ENCODE measurements around the gene ADISSP. TPM values are rescaled to one million over a fixed set of nuclear protein-coding genes. Genes with fewer than 3 reads are reported as not detected.

Gene ADISSP
- total and polyA plus RNA-seq, 2 of the 13 experiments (the other 11 are each of a cell fraction or from before 2014, with no cell fraction given), result 38.3 to 90.6 TPM

- TF ChIP-seq TRAFD1 (CRISPR knock-in tag; IDR thresholded peaks at IDR 0.05; ENCODE audit: borderline replicate concordance) (peak; percentile 57; the same call in 1 of the 2 replicates), PRDM4 (CRISPR knock-in tag; IDR thresholded peaks at IDR 0.05; ENCODE audit: borderline replicate concordance) (peak; percentile 77; the same call in 1 of the 2 replicates), SIX4 (CRISPR knock-in tag; IDR thresholded peaks at IDR 0.05) (peak; percentile 60; the same call in 1 of the 2 replicates), ZNF432 (CRISPR knock-in tag; IDR thresholded peaks at IDR 0.05; ENCODE audit: borderline replicate concordance) (no peak), REST (IDR thresholded peaks at IDR 0.05; ENCODE audit: borderline replicate concordance in 1 of 2, low read depth in 1 of 2, low read length in 2 of 2) (no peak), SAP130 (CRISPR knock-in tag; IDR thresholded peaks at IDR 0.05; ENCODE audit: low read depth) (peak; percentile 95), AGO2 (optimal IDR thresholded peaks at IDR 0.05; ENCODE audit: low read depth, low read length) (no peak), POGK (CRISPR knock-in tag; conservative IDR thresholded peaks at IDR 0.05) (peak; percentile 91), GATA4 (IDR thresholded peaks at IDR 0.05; ENCODE audit: borderline replicate concordance, low read depth) (peak; percentile 62; the same call in 1 of the 2 replicates), POLR2AphosphoS2 (IDR thresholded peaks at IDR 0.05; ENCODE audit: low read depth, low read length) (no peak), HMG20B (CRISPR knock-in tag; conservative IDR thresholded peaks at IDR 0.05) (peak; percentile 57; the same call in 1 of the 2 replicates), E2F2 (CRISPR knock-in tag; IDR thresholded peaks at IDR 0.05; ENCODE audit: borderline replicate concordance) (peak; percentile 80; the same call in 1 of the 2 replicates), ZNF562 (CRISPR knock-in tag; IDR thresholded peaks at IDR 0.05; ENCODE audit: borderline replicate concordance) (no peak), ZNF674 (CRISPR knock-in tag; IDR thresholded peaks at IDR 0.05; ENCODE audit: low read depth) (no peak; the same call in 1 of the 2 replicates), ZC3H13 (CRISPR knock-in tag; IDR thresholded peaks at IDR 0.05) (0 out of 2 replicates have a peak, but pooled peaks have one; percentile 53), TBP (CRISPR knock-in tag; IDR thresholded peaks at IDR 0.05) (0 out of 2 replicates have a peak, but pooled peaks have one; percentile 89)
These were observed at the start of gene ADISSP (continued) for GRCh38 chr20:3767427-3768341.

All from HepG2 (cell line).